A673 (cell line): ENCODE results near the gene RPTN. TPM values are rescaled to one million over a fixed set of nuclear protein-coding genes. Genes with fewer than 3 reads are reported as not detected.

ENCODE experiments used
- BruUV-seq: library from RNA; stranded (reverse); fragments of 400-500 nt; replicated peaks from 2 replicates; lab custom pipeline; 2021; lab: Mats Ljungman, UMichigan
- CTCF ChIA-PET: fragments of 300-600 bp; sonication (Branson Sonifier 250); formaldehyde crosslinking; loops from one replicate; lab custom pipeline; 2022; ENCODE audit warnings: antibody characterized with exemption; lab: Charles Lee
- POLR2A ChIA-PET: fragments of 300-600 bp; sonication (Branson Sonifier 250); formaldehyde crosslinking; loops from one replicate; lab custom pipeline; 2022; ENCODE audit warnings: antibody characterized with exemption; ENCODE audit not compliant: low non-redundant PET; lab: Charles Lee
- DNase-seq: peaks from one replicate; pipeline ENCODE4 v3.0.0-alpha.2; 2015; ENCODE audit warnings: low spot score
- H3K27ac ChIP-seq: fragments of 200-600 bp; sonication (generic); 2 replicates; pipeline ENCODE4 v1.5.1; 2016; ENCODE audit warnings: mixed run types, low read depth, mild to moderate bottlenecking, mixed read lengths, antibody characterized with exemption, low read length; ENCODE audit not compliant: poor library complexity, severe bottlenecking
- H3K27me3 ChIP-seq: fragments of 200-600 bp; sonication (generic); replicated peaks from 2 replicates; pipeline ENCODE4 v1.6.1; 2017; ENCODE audit warnings: mixed run types, low read depth, mild to moderate bottlenecking, mixed read lengths, antibody characterized with exemption, low read length; ENCODE audit not compliant: insufficient read depth, poor library complexity
- H3K36me3 ChIP-seq: fragments of 200-600 bp; sonication (generic); 2 replicates; pipeline ENCODE4 v1.6.1; 2016; ENCODE audit warnings: mixed run types, mild to moderate bottlenecking, mixed read lengths, antibody characterized with exemption, low read length; ENCODE audit not compliant: insufficient read depth, poor library complexity, severe bottlenecking
- H3K4me1 ChIP-seq: fragments of 200-600 bp; sonication (generic); 2 replicates; pipeline ENCODE4 v1.6.1; 2017; ENCODE audit warnings: mixed run types, mild to moderate bottlenecking, mixed read lengths, antibody characterized with exemption, low read length; ENCODE audit not compliant: insufficient read depth, poor library complexity, severe bottlenecking
- H3K4me3 ChIP-seq: fragments of 200-600 bp; sonication (generic); 2 replicates; pipeline ENCODE4 v1.5.1; 2016; ENCODE audit warnings: low read depth, mixed run types, mild to moderate bottlenecking, mixed read lengths, low read length; ENCODE audit not compliant: poor library complexity, severe bottlenecking
- H3K9me3 ChIP-seq: fragments of 200-600 bp; sonication (generic); 2 replicates; pipeline ENCODE4 v1.6.1; 2016; ENCODE audit warnings: mixed run types, low read depth, mild to moderate bottlenecking, mixed read lengths, antibody characterized with exemption, low read length; ENCODE audit not compliant: poor library complexity, severe bottlenecking
- EZH2 ChIP-seq: fragments of 200-600 bp; sonication (generic); IDR thresholded peaks from 2 replicates; pipeline ENCODE4 v1.6.1; 2017; ENCODE audit warnings: borderline replicate concordance, low read depth, mild to moderate bottlenecking, mixed read lengths, antibody characterized with exemption, low read length; ENCODE audit not compliant: poor library complexity, severe bottlenecking
- intact Hi-C: fragments of 100-400 bp; cut with micrococcal nuclease; formaldehyde crosslinking; loops from one replicate; pipeline ENCODE4 v1.10.0; 2022; ENCODE audit not compliant: unreplicated experiment
- total RNA-seq: library from RNA; stranded (reverse); gene quantifications from 2 replicates; pipeline ENCODE4 v1.2.3, GENCODE V29; 2021
- TF ChIP-seq, protein P1 (sequence below): fragments of 300-800, 200-600 bp; sonication (generic); conservative IDR thresholded peaks from 2 replicates; pipeline ENCODE4 v1.5.1; 2017; ENCODE audit warnings: low read depth, mild to moderate bottlenecking, antibody characterized with exemption, low read length, moderate library complexity, mixed read lengths

The RPTN gene
- total RNA-seq, 1 experiment from 2014 or later, result not detected

DNA sequence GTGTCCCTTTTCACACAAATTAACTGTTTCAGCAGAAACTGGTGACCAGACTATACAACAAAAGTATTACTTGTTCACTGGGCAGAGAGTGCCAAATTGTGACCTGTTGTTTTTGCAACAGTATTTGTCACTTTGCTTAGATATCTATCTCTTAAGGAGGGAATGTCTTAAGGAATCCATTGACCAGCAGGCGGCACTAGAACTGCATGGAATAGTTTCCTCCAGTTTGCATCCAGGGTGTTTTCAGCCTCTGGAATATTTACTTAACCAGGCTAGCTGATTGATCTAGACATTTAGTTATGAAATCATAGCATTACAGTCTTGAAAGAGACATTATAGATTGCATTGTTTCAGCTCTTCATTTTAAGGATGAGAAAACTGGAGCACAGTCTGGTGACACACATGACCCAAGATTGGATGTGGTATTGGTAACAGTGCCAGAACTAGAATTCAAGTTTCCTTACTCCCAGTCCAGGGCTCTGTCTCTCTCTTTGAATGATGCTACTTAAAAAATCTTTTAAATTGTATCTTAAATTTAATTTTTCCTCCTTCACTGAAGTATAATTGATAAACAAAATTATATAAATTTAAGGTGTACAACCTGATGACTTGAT, 16.9 kb downstream of the RPTN start:
- Histone ChIP-seq H3K4me1 (no peaks in the 10 kb centered on the region), H3K36me3 (no peaks in the 10 kb centered on the region), H3K4me3 (no peak overlapping the region), H3K9me3 (no peaks in the 10 kb centered on the region), H3K27ac (no peak overlapping the region), H3K27me3 (no peaks in the 10 kb centered on the region)
- no TSS peak for BruUV-seq
- ChIA-PET CTCF (interaction anchor here (0.9 to 2.4 kb wide), 2 partner anchors 299 to 316 kb away, joined by 3 to 8 read pairs; no protein-coding TSS in a partner anchor), POLR2A (no interaction called here)
- intact Hi-C loops, result loop anchor here (1.0 to 5.0 kb wide), 3 partner anchors 43 to 315 kb away; no protein-coding TSS in a partner anchor
- DNase-seq, result peak; percentile 73
- TF ChIP-seq, protein P1, sequence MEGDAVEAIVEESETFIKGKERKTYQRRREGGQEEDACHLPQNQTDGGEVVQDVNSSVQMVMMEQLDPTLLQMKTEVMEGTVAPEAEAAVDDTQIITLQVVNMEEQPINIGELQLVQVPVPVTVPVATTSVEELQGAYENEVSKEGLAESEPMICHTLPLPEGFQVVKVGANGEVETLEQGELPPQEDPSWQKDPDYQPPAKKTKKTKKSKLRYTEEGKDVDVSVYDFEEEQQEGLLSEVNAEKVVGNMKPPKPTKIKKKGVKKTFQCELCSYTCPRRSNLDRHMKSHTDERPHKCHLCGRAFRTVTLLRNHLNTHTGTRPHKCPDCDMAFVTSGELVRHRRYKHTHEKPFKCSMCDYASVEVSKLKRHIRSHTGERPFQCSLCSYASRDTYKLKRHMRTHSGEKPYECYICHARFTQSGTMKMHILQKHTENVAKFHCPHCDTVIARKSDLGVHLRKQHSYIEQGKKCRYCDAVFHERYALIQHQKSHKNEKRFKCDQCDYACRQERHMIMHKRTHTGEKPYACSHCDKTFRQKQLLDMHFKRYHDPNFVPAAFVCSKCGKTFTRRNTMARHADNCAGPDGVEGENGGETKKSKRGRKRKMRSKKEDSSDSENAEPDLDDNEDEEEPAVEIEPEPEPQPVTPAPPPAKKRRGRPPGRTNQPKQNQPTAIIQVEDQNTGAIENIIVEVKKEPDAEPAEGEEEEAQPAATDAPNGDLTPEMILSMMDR, result peak; percentile 82
- no peak for TF ChIP-seq EZH2

GRCh38 chr1:152137215-152137614, 21.8 kb downstream of the RPTN start:
- POLR2A ChIA-PET, result no interaction called here
- Histone ChIP-seq H3K27ac (no peak overlapping the region), H3K9me3 (no peaks in the 10 kb centered on the region), H3K27me3 (peaks cover 13% of the 10 kb centered on the region), H3K36me3 (no peaks in the 10 kb centered on the region), H3K4me3 (no peak overlapping the region), H3K4me1 (no peaks in the 10 kb centered on the region)
- no peak for DNase-seq
- CTCF ChIA-PET, result interaction anchor here (0.6 kb wide), 1 partner anchor 37 kb away, joined by 6 read pairs; no protein-coding TSS in a partner anchor
- no TSS peak for BruUV-seq
- TF ChIP-seq EZH2, result no peak
- TF ChIP-seq, protein P1, result no peak
- intact Hi-C loops, result no loop called here

- CTCF ChIA-PET, result no interaction called here
- BruUV-seq, result no TSS peak
- POLR2A ChIA-PET, result no interaction called here
These were observed 28.8 kb downstream of the RPTN start for GRCh38 chr1:152130186-152130585.

More at GRCh38 chr1:152130186-152130585, 28.8 kb downstream of the RPTN start:
- Histone ChIP-seq H3K9me3 (no peaks in the 10 kb centered on the region), H3K4me3 (no peak overlapping the region), H3K27me3 (peaks cover 54% of the 10 kb centered on the region), H3K27ac (no peak overlapping the region), H3K4me1 (no peaks in the 10 kb centered on the region), H3K36me3 (no peaks in the 10 kb centered on the region)
- DNase-seq, result no peak
- TF ChIP-seq EZH2, result no peak
- TF ChIP-seq, protein P1, result no peak
- intact Hi-C loops, result no loop called here
